GM18909 (cell line): ENCODE measurements around the gene RGS14.
"Not testable (repeated sequence)": the region's sequence is repeated elsewhere in the genome, so short reads cannot be mapped to it uniquely, and the experiment has no call there.

Source experiments
- ATAC-seq: cut with Tn5 transposase; IDR thresholded peaks from one replicate; pipeline ENCODE4 v1.9.1; 2021; ENCODE audit warnings: mild to moderate bottlenecking; ENCODE audit not compliant: unreplicated experiment, poor library complexity

RGS14 gene

GRCh38 chr5:177344891-177345290 is 12.8 kb upstream of the RGS14 start:
- ATAC-seq, result no peak

GRCh38 chr5:177346820-177347219 is 10.9 kb upstream of the RGS14 start:
- no peak for ATAC-seq

- no peak for ATAC-seq
These were observed 10.0 kb upstream of the RGS14 start for GRCh38 chr5:177347699-177348098.

GRCh38 chr5:177349362-177349647 is 8.4 kb upstream of the RGS14 start:
- no peak for ATAC-seq

- ATAC-seq, result no peak
These were observed 8.0 kb upstream of the RGS14 start for GRCh38 chr5:177349762-177350161.

- ATAC-seq, result no peak
These were observed 6.8 kb upstream of the RGS14 start for GRCh38 chr5:177350776-177351391.

- peak; percentile 92 for ATAC-seq
These were observed 6.1 kb upstream of the RGS14 start, which contains the start of gene LMAN2 for GRCh38 chr5:177351392-177352329. LMAN2 (minus strand) TSS chr5:177351668; CDS start chr5:177351647, 21 bp downstream.

GRCh38 chr5:177353093-177353492 is 4.6 kb upstream of the RGS14 start:
- no peak for ATAC-seq

- ATAC-seq, result no peak
These were observed 3.5 kb upstream of the RGS14 start for GRCh38 chr5:177354256-177354655.

- no peak for ATAC-seq
These were observed 3.0 kb upstream of the RGS14 start for GRCh38 chr5:177354711-177355110.

- ATAC-seq, result no peak
These were observed 2.4 kb upstream of the RGS14 start for GRCh38 chr5:177355162-177355867.

- no peak for ATAC-seq
These were observed 1.9 kb upstream of the RGS14 start for GRCh38 chr5:177355868-177356168.

- no peak for ATAC-seq
These were observed 978 bp upstream of the RGS14 start for GRCh38 chr5:177356746-177357145.

GRCh38 chr5:177357146-177357458 is 622 bp upstream of the RGS14 start:
- ATAC-seq, result no peak

GRCh38 chr5:177358370-177358819 is 671 bp downstream of the RGS14 start:
- no peak for ATAC-seq

- no peak for ATAC-seq
These were observed 1.7 kb downstream of the RGS14 start for GRCh38 chr5:177359451-177359851.

GRCh38 chr5:177359860-177360259 is 2.1 kb downstream of the RGS14 start:
- no peak for ATAC-seq

- not testable (repeated sequence) for ATAC-seq
These were observed 3.0 kb downstream of the RGS14 start for GRCh38 chr5:177360740-177361139.

- ATAC-seq, result no peak
These were observed 3.9 kb downstream of the RGS14 start for GRCh38 chr5:177361418-177362291.

- ATAC-seq, result no peak
These were observed 4.5 kb downstream of the RGS14 start for GRCh38 chr5:177362292-177362609.
